RWPE2 (cell line): ENCODE measurements around the gene NCL.
"Not testable (repeated sequence)": the region's sequence is repeated elsewhere in the genome, so short reads cannot be mapped to it uniquely, and the experiment has no call there.

Experiments
- ATAC-seq: fragments of 200-7000 bp; cut with Tn5 transposase; 3 replicates; pipeline ENCODE4 v1.9.1; 2021; ENCODE audit warnings: low read depth
- DNase-seq: peaks from one replicate; pipeline ENCODE4 v3.0.0-alpha.2; 2020; ENCODE audit warnings: low spot score
- H3K27ac ChIP-seq: fragments of 450-650 bp; 2 replicates; pipeline ENCODE4 v1.5.1; 2017; ENCODE audit warnings: mild to moderate bottlenecking; ENCODE audit not compliant: poor library complexity, severe bottlenecking
- H3K27me3 ChIP-seq: fragments of 250-450 bp; sonication (Bioruptor Pico); 2 replicates; pipeline ENCODE4 v1.5.1; 2021; ENCODE audit warnings: mild to moderate bottlenecking, moderate library complexity; ENCODE audit not compliant: insufficient read depth, poor library complexity, severe bottlenecking
- H3K36me3 ChIP-seq: fragments of 250-450 bp; sonication (Bioruptor Pico); 2 replicates; pipeline ENCODE4 v1.5.1; 2020; ENCODE audit warnings: low read depth, mild to moderate bottlenecking, moderate library complexity
- H3K4me1 ChIP-seq: fragments of 250-450 bp; sonication (Bioruptor Pico); 2 replicates; pipeline ENCODE4 v1.5.1; 2021; ENCODE audit warnings: mild to moderate bottlenecking, moderate library complexity; ENCODE audit not compliant: insufficient read depth, poor library complexity, severe bottlenecking
- H3K4me3 ChIP-seq: fragments of 250-450 bp; sonication (Bioruptor Pico); 2 replicates; pipeline ENCODE4 v1.5.1; 2021; ENCODE audit warnings: mild to moderate bottlenecking, moderate library complexity; ENCODE audit not compliant: severe bottlenecking
- H3K9me3 ChIP-seq: fragments of 250-450 bp; sonication (Bioruptor Pico); 2 replicates; pipeline ENCODE4 v1.5.1; 2021; ENCODE audit warnings: mild to moderate bottlenecking, moderate library complexity; ENCODE audit not compliant: severe bottlenecking
- CTCF ChIP-seq: fragments of 450-650 bp; IDR thresholded peaks from one replicate; pipeline ENCODE4 v1.5.1; 2017; ENCODE audit warnings: mild to moderate bottlenecking, moderate library complexity; ENCODE audit not compliant: poor library complexity, severe bottlenecking

The NCL gene

GRCh38 chr2:231431606-231432005, 32.7 kb downstream of the NCL start:
- H3K4me1 ChIP-seq, result no peaks in the 10 kb centered on the region
- H3K27me3 ChIP-seq, result no peaks in the 10 kb centered on the region
- H3K36me3 ChIP-seq, result no peaks in the 10 kb centered on the region
- TF ChIP-seq CTCF, result no peak
- DNase-seq (no peak), ATAC-seq (no peak)
- H3K27ac ChIP-seq, result no peak overlapping the region
- no peak overlapping the region for H3K4me3 ChIP-seq
- H3K9me3 ChIP-seq, result no peaks in the 10 kb centered on the region

GRCh38 chr2:231430437-231430836, 33.8 kb downstream of the NCL start:
- H3K36me3 ChIP-seq, H3K27me3 ChIP-seq, H3K4me3 ChIP-seq, H3K9me3 ChIP-seq, DNase-seq, H3K4me1 ChIP-seq, H3K27ac ChIP-seq, ATAC-seq: not testable (repeated sequence)

GRCh38 chr2:231429901-231430300, 34.4 kb downstream of the NCL start:
- ATAC-seq, result no peak
- DNase-seq, result no peak
- H3K36me3 ChIP-seq, result no peaks in the 10 kb centered on the region
- no peaks in the 10 kb centered on the region for H3K4me1 ChIP-seq
- H3K27me3 ChIP-seq, result no peaks in the 10 kb centered on the region
- TF ChIP-seq CTCF, result no peak
- no peak overlapping the region for H3K4me3 ChIP-seq
- H3K9me3 ChIP-seq, result no peaks in the 10 kb centered on the region
- H3K27ac ChIP-seq, result no peak overlapping the region

- ATAC-seq (no peak), DNase-seq (no peak)
- no peaks in the 10 kb centered on the region for H3K4me1 ChIP-seq
- H3K36me3 ChIP-seq, result no peaks in the 10 kb centered on the region
- no peaks in the 10 kb centered on the region for H3K9me3 ChIP-seq
- H3K27ac ChIP-seq, result no peak overlapping the region
- H3K27me3 ChIP-seq, result no peaks in the 10 kb centered on the region
- TF ChIP-seq CTCF, result no peak
- no peak overlapping the region for H3K4me3 ChIP-seq
Observed at GRCh38 chr2:231429152-231429551, 35.1 kb downstream of the NCL start.

GRCh38 chr2:231427116-231427515, 37.2 kb downstream of the NCL start:
- H3K4me3 ChIP-seq, result no peak overlapping the region
- H3K4me1 ChIP-seq, result no peaks in the 10 kb centered on the region
- H3K27ac ChIP-seq, result no peak overlapping the region
- DNase-seq, result no peak
- TF ChIP-seq CTCF, result no peak
- ATAC-seq, result no peak
- no peaks in the 10 kb centered on the region for H3K27me3 ChIP-seq
- no peaks in the 10 kb centered on the region for H3K36me3 ChIP-seq
- no peaks in the 10 kb centered on the region for H3K9me3 ChIP-seq
